Adrenal gland (tissue), 12 donors: Measurements from ENCODE around the gene LPCAT1. TPM values are rescaled to one million over a fixed set of nuclear protein-coding genes. Genes with fewer than 3 reads are reported as not detected.

ENCODE experiments used
- DNase-seq, 7 donors: peaks; one replicate each; pipeline ENCODE4 v3.0.0-alpha.2; 2019 to 2020
- H3K27ac ChIP-seq, 5 donors: fragments of 200-600 bp; sonication (generic) in 4 of 5; 1 replicate in 3 of 5; 2 replicates in 2 of 5; pipeline versions ENCODE4 v1.5.1 to v1.8.0; 2016 to 2020; ENCODE audit warnings: mild to moderate bottlenecking in 1 of 5
- H3K27me3 ChIP-seq: fragments of 200-600 bp; 2 replicates; pipeline ENCODE4 v1.8.0; 2021
- H3K36me3 ChIP-seq, 2 donors: fragments of 200-600 bp; replicated peaks in 1 of 2; 1 replicate in 1 of 2; 2 replicates in 1 of 2; pipeline versions ENCODE4 v1.5.1 to v1.8.0; 2018 to 2022
- H3K4me1 ChIP-seq, 2 donors: fragments of 200-600 bp; replicated peaks in 1 of 2; 1 replicate in 1 of 2; 2 replicates in 1 of 2; pipeline versions ENCODE4 v1.5.1 to v1.8.0; 2018 to 2021
- H3K4me3 ChIP-seq, 4 donors: fragments of 200-600 bp; sonication (generic) in 3 of 4; one replicate each; pipeline ENCODE4 v1.5.1; 2016 to 2018
- H3K9me3 ChIP-seq, 3 donors: fragments of 200-600 bp; sonication (generic) in 1 of 3; replicated peaks in 1 of 3; 1 replicate in 2 of 3; 2 replicates in 1 of 3; pipeline versions ENCODE4 v1.5.1 to v1.8.0; 2016 to 2021
- POLR2A ChIP-seq, 2 donors: fragments of 450-650 bp; IDR thresholded peaks; one replicate each; pipeline ENCODE4 v1.6.1; 2017; ENCODE audit warnings: antibody characterized with exemption in 2 of 2, mild to moderate bottlenecking in 2 of 2, moderate library complexity in 1 of 2
- WGBS, 4 donors: extraction: QIAGEN DNeasy Blood & Tissue Kit in 2 of 4; methylation state at CpG; one replicate each; pipeline versions ENCODE4 v1.1.5 to v1.1.7; 2013 to 2017; 5-methylcytosine and 5-hydroxymethylcytosine counted together
- intact Hi-C, 2 donors: fragments of 100-400 bp; cut with DNase I; formaldehyde crosslinking; loops; one replicate each; pipeline versions ENCODE4 v1.14.1 to v1.15.0; 2022 to 2023
- polyA plus RNA-seq, 3 donors: library from polyadenylated mRNA; stranded (reverse); fragments of 200-250 nt in 2 of 3; fragments of 350-450 nt in 1 of 3; fragmentation: Illumina TruSeq in 1 of 3; extraction: RNeasy Lipid Tissue Mini Kit (QIAGEN cat#74804) in 1 of 3; gene quantifications; one replicate each; pipeline ENCODE4 v1.2.3, GENCODE V29; 2013 to 2014
- total RNA-seq, 9 donors: library from RNA; depleted of rRNA in 4 of 9; stranded (reverse); fragments of >200 nt in 4 of 9; fragments of 120-200 nt in 1 of 9; fragmentation: NEBNext Ultra II Directional in 1 of 9; extraction: Animal tissue kit (Norgen Biotek cat#: 25700) in 1 of 9; gene quantifications; one replicate each; pipeline versions ENCODE4 v1.1.0 to v1.2.4, GENCODE V29; 2013 to 2023
- TF ChIP-seq, protein P1 (sequence below), 6 experiments: fragments of 450-650 bp in 4 of 6; fragments of 200-600 bp in 2 of 6; sonication (generic) in 1 of 6; IDR thresholded peaks; 1 replicate in 5 of 6; 2 replicates in 1 of 6; pipeline versions ENCODE4 v1.5.1 to v1.8.0; 2016 to 2021; ENCODE audit warnings: antibody characterized with exemption in 6 of 6, mild to moderate bottlenecking in 2 of 6, moderate library complexity in 1 of 6
- donor health status: healthy with polysubstance abuse.
- donor health status: Bipolar disorder and iron deficiency.
- donor health status: DM: yes; HTN: yes; CAD: no.
- donor health status: DM: no; HTN: no; CAD: no.
- donor health status: DM: no; HTN: no; CAD: no.
- donor health status: DM: yes; HTN: yes; CAD: no.

The LPCAT1 gene
- total and polyA plus RNA-seq, 12 donors: 23.2 to 59.1 (median 42.6) TPM

- Histone ChIP-seq H3K4me3 (no peak overlapping the region), H3K4me1 (no peaks in the 10 kb centered on the region), H3K27ac (no peak overlapping the region), H3K9me3 (no peaks in the 10 kb centered on the region), H3K27me3 (peaks cover 58% of the 10 kb centered on the region), H3K36me3 (no peaks in the 10 kb centered on the region)
- WGBS, 4 donors: 62 to 68% (median 65%) methylated on average over 30 to 36 of the region's 36 CpGs
- no peak for DNase-seq
- TF ChIP-seq POLR2A (IDR thresholded peaks at IDR 0.05): no peak
- TF ChIP-seq, protein P1, sequence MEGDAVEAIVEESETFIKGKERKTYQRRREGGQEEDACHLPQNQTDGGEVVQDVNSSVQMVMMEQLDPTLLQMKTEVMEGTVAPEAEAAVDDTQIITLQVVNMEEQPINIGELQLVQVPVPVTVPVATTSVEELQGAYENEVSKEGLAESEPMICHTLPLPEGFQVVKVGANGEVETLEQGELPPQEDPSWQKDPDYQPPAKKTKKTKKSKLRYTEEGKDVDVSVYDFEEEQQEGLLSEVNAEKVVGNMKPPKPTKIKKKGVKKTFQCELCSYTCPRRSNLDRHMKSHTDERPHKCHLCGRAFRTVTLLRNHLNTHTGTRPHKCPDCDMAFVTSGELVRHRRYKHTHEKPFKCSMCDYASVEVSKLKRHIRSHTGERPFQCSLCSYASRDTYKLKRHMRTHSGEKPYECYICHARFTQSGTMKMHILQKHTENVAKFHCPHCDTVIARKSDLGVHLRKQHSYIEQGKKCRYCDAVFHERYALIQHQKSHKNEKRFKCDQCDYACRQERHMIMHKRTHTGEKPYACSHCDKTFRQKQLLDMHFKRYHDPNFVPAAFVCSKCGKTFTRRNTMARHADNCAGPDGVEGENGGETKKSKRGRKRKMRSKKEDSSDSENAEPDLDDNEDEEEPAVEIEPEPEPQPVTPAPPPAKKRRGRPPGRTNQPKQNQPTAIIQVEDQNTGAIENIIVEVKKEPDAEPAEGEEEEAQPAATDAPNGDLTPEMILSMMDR (IDR thresholded peaks at IDR 0.05): no peak
- intact Hi-C loops: no loop called here
Observed at GRCh38 chr5:1442222-1443145, 81.3 kb downstream of the LPCAT1 start.

GRCh38 chr5:1441166-1441865, 82.4 kb downstream of the LPCAT1 start:
- intact Hi-C loops: no loop called here
- H3K9me3 ChIP-seq: no peaks in the 10 kb centered on the region
- DNase-seq: no peak
- no peak for TF ChIP-seq POLR2A (IDR thresholded peaks at IDR 0.05)
- TF ChIP-seq, protein P1 (IDR thresholded peaks at IDR 0.05): no peak
- no peak overlapping the region for H3K4me3 ChIP-seq
- H3K36me3 ChIP-seq: no peaks in the 10 kb centered on the region
- WGBS, 4 donors: 80 to 91% (median 86%) methylated on average over 20 to 24 of the region's 24 CpGs
- peaks cover 53% of the 10 kb centered on the region for H3K27me3 ChIP-seq
- no peak overlapping the region for H3K27ac ChIP-seq
- H3K4me1 ChIP-seq: no peaks in the 10 kb centered on the region

- intact Hi-C loops: no loop called here
- Histone ChIP-seq H3K4me3 (no peak overlapping the region), H3K27ac (no peak overlapping the region), H3K36me3 (no peaks in the 10 kb centered on the region), H3K9me3 (no peaks in the 10 kb centered on the region), H3K27me3 (peaks cover 41% of the 10 kb centered on the region), H3K4me1 (no peaks in the 10 kb centered on the region)
- no peak for DNase-seq
- 82 to 88% (median 86%) methylated on average over 3 of the region's 3 CpGs for WGBS, 4 donors
- TF ChIP-seq, protein P1 (IDR thresholded peaks at IDR 0.05): no peak
- no peak for TF ChIP-seq POLR2A (IDR thresholded peaks at IDR 0.05)
Observed at GRCh38 chr5:1440098-1440493, 83.7 kb downstream of the LPCAT1 start.

DNA sequence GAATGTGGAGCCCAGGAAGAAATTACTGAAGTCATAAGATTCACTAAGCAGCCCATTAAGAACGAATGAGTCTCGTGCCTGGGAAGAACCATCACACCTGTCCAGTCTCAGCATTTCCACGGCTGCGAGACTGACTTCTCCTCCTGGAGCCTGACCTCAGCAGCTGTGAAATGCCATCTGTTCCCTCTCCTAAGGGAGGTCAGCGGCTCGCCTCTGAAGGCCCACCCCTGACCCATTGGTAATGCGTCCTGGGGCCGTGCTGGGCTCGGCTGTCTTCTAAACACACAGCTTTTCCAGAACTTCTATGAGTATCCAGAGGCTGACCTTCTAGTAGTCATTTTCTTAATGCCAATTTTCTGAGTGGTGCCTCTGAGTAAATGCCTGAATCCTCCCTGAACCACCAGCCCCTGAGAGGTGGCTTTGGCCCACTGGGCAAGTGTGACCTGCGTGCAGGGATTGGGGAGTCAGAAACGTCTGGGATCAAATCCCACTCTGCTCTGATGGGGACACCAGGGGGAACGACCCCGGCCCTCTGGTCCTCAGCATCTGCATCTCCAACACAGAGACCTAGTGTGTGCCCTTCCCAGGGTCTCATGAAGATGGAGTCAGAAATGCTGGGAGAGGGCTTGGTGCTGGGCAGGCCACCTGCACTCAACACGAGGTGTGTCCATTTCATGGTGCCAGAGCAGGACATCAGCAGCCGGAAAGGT, 84.2 kb downstream of the LPCAT1 start:
- peaks cover 35% of the 10 kb centered on the region for H3K27me3 ChIP-seq
- TF ChIP-seq, protein P1 (IDR thresholded peaks at IDR 0.05): no peak
- no peak for TF ChIP-seq POLR2A (IDR thresholded peaks at IDR 0.05)
- no peak for DNase-seq
- H3K4me1 ChIP-seq: no peaks in the 10 kb centered on the region
- intact Hi-C loops: no loop called here
- H3K4me3 ChIP-seq: no peak overlapping the region
- no peaks in the 10 kb centered on the region for H3K36me3 ChIP-seq
- WGBS, 4 donors: 63 to 75% (median 70%) methylated on average over 13 to 15 of the region's 15 CpGs
- H3K27ac ChIP-seq: no peak overlapping the region
- no peaks in the 10 kb centered on the region for H3K9me3 ChIP-seq
